ENCODE measurements around the gene EXOC3. TPM values are rescaled to one million over a fixed set of nuclear protein-coding genes. Genes with fewer than 3 reads are reported as not detected.

EXOC3 gene
- total and polyA plus RNA-seq, 2 of the 4 experiments (the other 2 are of a cell fraction) = 35.1 to 47.5 TPM

DNA sequence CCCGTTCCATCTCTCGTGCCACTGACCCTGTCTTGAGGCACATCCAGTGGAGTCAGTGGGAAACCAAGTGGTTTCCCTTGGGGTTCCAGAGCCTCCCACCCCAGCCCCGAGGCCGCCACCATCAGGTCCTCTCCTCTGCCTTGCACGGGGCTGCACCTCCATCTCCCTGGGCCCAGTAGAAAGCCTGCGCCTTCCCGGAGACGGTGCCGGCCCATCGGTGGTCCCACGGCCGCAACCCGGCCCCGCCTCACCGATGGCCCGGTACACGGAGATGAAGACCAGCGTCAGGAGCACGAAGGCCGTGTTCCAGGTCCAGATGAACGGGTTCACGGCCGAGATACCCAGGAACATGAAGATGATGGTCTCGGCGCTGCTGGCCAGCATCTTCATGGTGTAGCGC, 40.0 kb downstream of the EXOC3 start:
- Histone ChIP-seq H3K79me1 (ENCODE audit: low read depth in 1 of 2, low read length in 2 of 2) (no peaks in the 10 kb centered on the region), H3K9ac (ENCODE audit: low read depth, low read length) (no peak overlapping the region), H4K5ac (ENCODE audit: low read depth, low read length) (no peak overlapping the region), H2AFZ (replicated peaks; ENCODE audit: low read length, poor library complexity) (no peak overlapping the region), H3K27ac (ENCODE audit: insufficient read depth, low read length) (no peak overlapping the region), H3K14ac (replicated peaks; ENCODE audit: low read depth, low read length) (no peak overlapping the region), H4K8ac (ENCODE audit: low read depth in 2 of 2, low read length in 2 of 2) (no peak overlapping the region), H3K18ac (ENCODE audit: low read depth, low read length) (no peak overlapping the region), H4K91ac (ENCODE audit: insufficient read depth, low read depth, low read length) (no peak overlapping the region), H3K23ac (ENCODE audit: low read depth, low read length) (no peak overlapping the region), H3K36me3 (ENCODE audit: control insufficient read depth, insufficient read depth, low read length) (no peaks in the 10 kb centered on the region), H2BK120ac (ENCODE audit: low read depth, low read length) (no peak overlapping the region), H3K4ac (ENCODE audit: low read depth, low read length) (no peak overlapping the region), H3K4me3 (ENCODE audit: insufficient read depth, low read depth, low read length) (no peak overlapping the region), H2AK5ac (ENCODE audit: low read depth, low read length) (no peak overlapping the region), H2BK20ac (ENCODE audit: low read depth, low read length) (no peak overlapping the region), H3K4me2 (ENCODE audit: low read depth, low read length) (no peak overlapping the region), H3K9me3 (ENCODE audit: control insufficient read depth, insufficient read depth, low read length) (no peaks in the 10 kb centered on the region), H2BK15ac (ENCODE audit: low read depth, low read length) (no peak overlapping the region), H2BK5ac (ENCODE audit: low read depth, low read length, poor library complexity, severe bottlenecking) (no peak overlapping the region), H4K20me1 (ENCODE audit: insufficient read depth, low read length) (no peaks in the 10 kb centered on the region; the same call in 1 of the 2 replicates), H3K4me1 (ENCODE audit: control insufficient read depth, insufficient read depth, low read length) (no peaks in the 10 kb centered on the region), H3K56ac (ENCODE audit: extremely low read depth, insufficient read depth, low read length) (no peak overlapping the region), H2AK9ac (replicated peaks; ENCODE audit: low read depth, low read length, poor library complexity) (no peak overlapping the region), H3K27me3 (ENCODE audit: control insufficient read depth, insufficient read depth, low read length) (peaks cover 3% of the 10 kb centered on the region; the same call in 1 of the 2 replicates), H3K9me1 (ENCODE audit: insufficient read depth, low read length) (no peaks in the 10 kb centered on the region)
- intact Hi-C loops (cut with micrococcal nuclease) (no loop called here), in situ Hi-C loops (cut with MboI; ENCODE audit: low sequenced_read_pairs) (no loop called here), dilution Hi-C loops (cut with HindIII; ENCODE audit: low sequenced_read_pairs, unreplicated experiment) (no loop called here)
- ChIA-PET CTCF (no interaction called here), POLR2A (ENCODE audit: unreplicated experiment) (no interaction called here)
- DNase-seq (no peak), ATAC-seq (ENCODE audit: low read depth) (no peak)
- no TSS peak for BruUV-seq (replicated peaks)
- TF ChIP-seq, protein P1, sequence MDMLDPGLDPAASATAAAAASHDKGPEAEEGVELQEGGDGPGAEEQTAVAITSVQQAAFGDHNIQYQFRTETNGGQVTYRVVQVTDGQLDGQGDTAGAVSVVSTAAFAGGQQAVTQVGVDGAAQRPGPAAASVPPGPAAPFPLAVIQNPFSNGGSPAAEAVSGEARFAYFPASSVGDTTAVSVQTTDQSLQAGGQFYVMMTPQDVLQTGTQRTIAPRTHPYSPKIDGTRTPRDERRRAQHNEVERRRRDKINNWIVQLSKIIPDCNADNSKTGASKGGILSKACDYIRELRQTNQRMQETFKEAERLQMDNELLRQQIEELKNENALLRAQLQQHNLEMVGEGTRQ (IDR thresholded peaks at IDR 0.05; ENCODE audit: low read depth, low read length) = no peak
- TF ChIP-seq CEBPB (IDR thresholded peaks at IDR 0.05; ENCODE audit: low read depth, low read length) = no peak
- TF ChIP-seq FOS (IDR thresholded peaks at IDR 0.05; ENCODE audit: low read depth, low read length) = no peak
- 88% methylated on average over 21 of the region's 26 CpGs; no CpG with 5 or more reads in 1 of the 2 experiments for WGBS, 2 experiments (ENCODE audit: extremely low coverage in 2 of 2, insufficient read length in 1 of 2)
